GM20000 (cell line): ENCODE data around the gene FMOD.
"Not testable (repeated sequence)": the region's sequence is repeated elsewhere in the genome, so short reads cannot be mapped to it uniquely, and the experiment has no call there.

Source experiments
- DNase-seq: peaks from one replicate; pipeline ENCODE4 v3.0.0; 2012; ENCODE audit warnings: low spot score
- CTCF ChIP-seq: IDR thresholded peaks from 2 replicates; pipeline ENCODE4 v1.5.1; 2012; ENCODE audit warnings: mild to moderate bottlenecking, control low read depth; ENCODE audit errors: extremely low read depth, missing control alignments

FMOD gene

GRCh38 chr1:203318229-203318517 is 32.7 kb downstream of the FMOD start:
- no peak for TF ChIP-seq CTCF
- DNase-seq: no peak

GRCh38 chr1:203317429-203318228 is 33.3 kb downstream of the FMOD start:
- DNase-seq: no peak
- no peak for TF ChIP-seq CTCF

- no peak for DNase-seq
- TF ChIP-seq CTCF: no peak
Observed at GRCh38 chr1:203316626-203317093, 34.3 kb downstream of the FMOD start.

- DNase-seq: not testable (repeated sequence)
Observed at GRCh38 chr1:203314025-203314759, 36.7 kb downstream of the FMOD start.

- no peak for TF ChIP-seq CTCF
Observed at GRCh38 chr1:203311368-203312301, 39.3 kb downstream of the FMOD start.

GRCh38 chr1:203308923-203309331 is 42.0 kb downstream of the FMOD start:
- TF ChIP-seq CTCF: no peak
- no peak for DNase-seq

More at GRCh38 chr1:203311368-203312301, 39.3 kb downstream of the FMOD start:
- DNase-seq: no peak

- no peak for DNase-seq
Observed at GRCh38 chr1:203308328-203308922, 42.5 kb downstream of the FMOD start.

More at GRCh38 chr1:203308328-203308922, 42.5 kb downstream of the FMOD start:
- no peak for TF ChIP-seq CTCF
